GM12891 (cell line): ENCODE results near the gene IGSF8.

Experiments used
- PAX5 ChIP-seq: IDR thresholded peaks from 2 replicates; pipeline ENCODE4 v1.6.1; 2011; ENCODE audit warnings: low read length, moderate library complexity, mild to moderate bottlenecking; ENCODE audit not compliant: insufficient read depth, severe bottlenecking
- POLR2A ChIP-seq: IDR thresholded peaks from 2 replicates; pipeline ENCODE4 v1.6.1; 2011; ENCODE audit warnings: low read depth, low read length, control low read depth
- POLR2AphosphoS5 ChIP-seq: IDR thresholded peaks from 2 replicates; pipeline ENCODE4 v1.6.1; 2011; ENCODE audit warnings: low read depth, low read length, control low read depth
- POU2F2 ChIP-seq: IDR thresholded peaks from 2 replicates; pipeline ENCODE4 v1.6.1; 2011; ENCODE audit warnings: low read depth, mild to moderate bottlenecking, control low read depth, low read length, moderate library complexity
- TAF1 ChIP-seq: IDR thresholded peaks from 2 replicates; pipeline ENCODE4 v1.6.1; 2011; ENCODE audit warnings: low read depth, low read length, control low read depth

GRCh38 chr1:160127381-160127780 is 29.0 kb upstream of the IGSF8 start:
- no peak for TF ChIP-seq POLR2A
- TF ChIP-seq POLR2AphosphoS5 = no peak
- TF ChIP-seq PAX5 = no peak
- no peak for TF ChIP-seq TAF1
- no peak for TF ChIP-seq POU2F2
